SU-DHL-6 (cell line): Measurements from ENCODE around the gene TNNT2.

Source experiments
- H2AFZ ChIP-seq: fragments of 200-600 bp; sonication (generic); 2 replicates; pipeline ENCODE4 v1.6.1; 2014; ENCODE audit warnings: low read depth, mild to moderate bottlenecking, moderate library complexity, mixed read lengths, antibody characterized with exemption, low read length; ENCODE audit not compliant: severe bottlenecking
- H3F3A ChIP-seq: fragments of 200-600 bp; shearing (Covaris generic); 2 replicates; pipeline ENCODE4 v1.6.0; 2016; ENCODE audit warnings: antibody characterized with exemption, mild to moderate bottlenecking; ENCODE audit not compliant: insufficient read depth
- H3K27ac ChIP-seq: fragments of 200-600 bp; sonication (generic); 2 replicates; pipeline ENCODE4 v1.5.1; 2016; ENCODE audit warnings: low read depth, mild to moderate bottlenecking, low read length, moderate library complexity, mixed read lengths
- H3K27me3 ChIP-seq: fragments of 200-600 bp; sonication (generic), shearing (Covaris generic); 2 replicates; pipeline ENCODE4 v1.6.0; 2014; ENCODE audit warnings: mild to moderate bottlenecking, low read length
- H3K36me3 ChIP-seq: fragments of 200-600 bp; sonication (generic); 2 replicates; pipeline ENCODE4 v1.6.1; 2014; ENCODE audit warnings: mild to moderate bottlenecking, low read length, mixed read lengths
- H3K4me2 ChIP-seq: fragments of 300-600, 200-600 bp; shearing (Covaris generic), sonication (generic); 2 replicates; pipeline ENCODE4 v1.6.0; 2014; ENCODE audit warnings: low read length, low read depth, mild to moderate bottlenecking; ENCODE audit not compliant: poor library complexity, severe bottlenecking
- H3K4me3 ChIP-seq: fragments of 200-600 bp; sonication (generic); 2 replicates; pipeline ENCODE4 v1.5.1; 2014; ENCODE audit warnings: antibody characterized with exemption, low read length, mild to moderate bottlenecking, mixed read lengths; ENCODE audit not compliant: insufficient read depth, poor library complexity, severe bottlenecking
- H3K79me2 ChIP-seq: fragments of 200-600 bp; sonication (generic); 2 replicates; pipeline ENCODE4 v1.6.1; 2014; ENCODE audit warnings: mild to moderate bottlenecking, low read length, moderate library complexity; ENCODE audit not compliant: insufficient read depth
- H3K9ac ChIP-seq: fragments of 200-600 bp; sonication (generic); 2 replicates; pipeline ENCODE4 v1.7.0; 2014; ENCODE audit warnings: mild to moderate bottlenecking, low read length
- H3K9me2 ChIP-seq: fragments of 200-600 bp; sonication (generic); replicated peaks from 2 replicates; pipeline ENCODE4 v1.6.1; 2014; ENCODE audit warnings: low read length; ENCODE audit not compliant: insufficient read depth
- H3K9me3 ChIP-seq: fragments of 200-600 bp; sonication (generic); 2 replicates; pipeline ENCODE4 v1.6.1; 2014; ENCODE audit warnings: low read length, mixed read lengths; ENCODE audit not compliant: insufficient read depth
- H4K20me1 ChIP-seq: fragments of 200-600 bp; sonication (generic); 2 replicates; pipeline ENCODE4 v1.6.1; 2014; ENCODE audit warnings: low read depth, mild to moderate bottlenecking, antibody characterized with exemption, low read length, moderate library complexity, mixed read lengths
- CTCF ChIP-seq: fragments of 200-600 bp; sonication (generic); IDR thresholded peaks from one replicate; pipeline ENCODE4 v1.5.1; 2017; ENCODE audit warnings: antibody characterized with exemption, mild to moderate bottlenecking, low read length, moderate library complexity; ENCODE audit not compliant: insufficient read depth, poor library complexity, severe bottlenecking
- EZH2phosphoT487 ChIP-seq: fragments of 200-600 bp; sonication (generic), shearing (Covaris generic); conservative IDR thresholded peaks from 2 replicates; pipeline ENCODE4 v1.6.1; 2018; ENCODE audit warnings: mild to moderate bottlenecking, antibody characterized with exemption, low read length, moderate library complexity, mixed read lengths

TNNT2 gene

GRCh38 chr1:201391651-201392511, 14.4 kb upstream of the TNNT2 start:
- H3K4me3 ChIP-seq = no peak overlapping the region
- no peak overlapping the region for H2AFZ ChIP-seq
- no peak for TF ChIP-seq CTCF
- no peak for TF ChIP-seq EZH2phosphoT487
- no peak overlapping the region for H3K9ac ChIP-seq
- no peaks in the 10 kb centered on the region for H3K9me3 ChIP-seq
- H3K36me3 ChIP-seq = no peaks in the 10 kb centered on the region
- no peak overlapping the region for H3K4me2 ChIP-seq
- no peaks in the 10 kb centered on the region for H4K20me1 ChIP-seq
- no peaks in the 10 kb centered on the region for H3K9me2 ChIP-seq
- H3K27ac ChIP-seq = no peak overlapping the region
- H3K27me3 ChIP-seq = no peaks in the 10 kb centered on the region
- H3F3A ChIP-seq = no peaks in the 10 kb centered on the region
- H3K79me2 ChIP-seq = no peaks in the 10 kb centered on the region

GRCh38 chr1:201391225-201391624, 13.7 kb upstream of the TNNT2 start:
- H3K4me3 ChIP-seq = no peak overlapping the region
- no peak overlapping the region for H2AFZ ChIP-seq
- no peak overlapping the region for H3K4me2 ChIP-seq
- no peaks in the 10 kb centered on the region for H3K27me3 ChIP-seq
- no peaks in the 10 kb centered on the region for H3K36me3 ChIP-seq
- H3K9me3 ChIP-seq = no peaks in the 10 kb centered on the region
- no peak overlapping the region for H3K27ac ChIP-seq
- H3F3A ChIP-seq = no peaks in the 10 kb centered on the region
- no peak overlapping the region for H3K9ac ChIP-seq
- H3K79me2 ChIP-seq = no peaks in the 10 kb centered on the region
- H3K9me2 ChIP-seq = no peaks in the 10 kb centered on the region
- no peaks in the 10 kb centered on the region for H4K20me1 ChIP-seq
- TF ChIP-seq CTCF (no peak), EZH2phosphoT487 (no peak)

GRCh38 chr1:201389051-201389450, 11.6 kb upstream of the TNNT2 start:
- TF ChIP-seq EZH2phosphoT487 = no peak
- TF ChIP-seq CTCF = no peak
- H3K27ac ChIP-seq = no peak overlapping the region

More at GRCh38 chr1:201389051-201389450, 11.6 kb upstream of the TNNT2 start:
- Histone ChIP-seq H2AFZ (no peak overlapping the region), H3K9me2 (no peaks in the 10 kb centered on the region), H3K4me2 (no peak overlapping the region), H3K79me2 (no peaks in the 10 kb centered on the region), H3K9me3 (no peaks in the 10 kb centered on the region), H3F3A (no peaks in the 10 kb centered on the region), H3K4me3 (no peak overlapping the region), H3K27me3 (no peaks in the 10 kb centered on the region), H3K9ac (no peak overlapping the region), H3K36me3 (no peaks in the 10 kb centered on the region), H4K20me1 (no peaks in the 10 kb centered on the region)
